Fibroblast of lung (primary cell): ENCODE results near the gene SIVA1. TPM values are rescaled to one million over a fixed set of nuclear protein-coding genes. Genes with fewer than 3 reads are reported as not detected.

Experiments used
- DNase-seq, 2 donors: peaks; one replicate each; pipeline versions ENCODE4 v3.0.0 to v3.0.0-alpha.2; 2010; ENCODE audit warnings: low read depth in 2 of 2
- H2AFZ ChIP-seq: 2 replicates; pipeline ENCODE4 v1.5.1; 2012; ENCODE audit warnings: low read length, control low read depth, inconsistent platforms
- H3K27ac ChIP-seq: 2 replicates; pipeline ENCODE4 v1.5.1; 2011; ENCODE audit warnings: low read length, control low read depth; ENCODE audit not compliant: insufficient read depth
- H3K27me3 ChIP-seq: 2 replicates; pipeline ENCODE4 v1.5.1; 2011; ENCODE audit warnings: mild to moderate bottlenecking, low read length; ENCODE audit not compliant: control insufficient read depth, insufficient read depth
- H3K36me3 ChIP-seq: 2 replicates; pipeline ENCODE4 v1.5.1; 2011; ENCODE audit warnings: low read length; ENCODE audit not compliant: control insufficient read depth, insufficient read depth
- H3K4me1 ChIP-seq: 2 replicates; pipeline ENCODE4 v1.5.1; 2011; ENCODE audit warnings: low read length; ENCODE audit not compliant: control insufficient read depth, insufficient read depth; ENCODE audit errors: extremely low read depth
- H3K4me2 ChIP-seq: 2 replicates; pipeline ENCODE4 v1.5.1; 2011; ENCODE audit warnings: low read length, control low read depth; ENCODE audit not compliant: insufficient read depth; ENCODE audit errors: extremely low read depth
- H3K4me3 ChIP-seq, 4 experiments: fragments of 200-600 bp in 1 of 4; sonication (generic) in 1 of 4; replicated peaks in 1 of 4; 2 replicates each; pipeline ENCODE4 v1.5.1; 2011 to 2016; ENCODE audit warnings: low read length in 4 of 4, low read depth in 3 of 4, mild to moderate bottlenecking in 3 of 4, control low read depth in 2 of 4, inconsistent platforms in 1 of 4, mixed read lengths in 1 of 4; ENCODE audit not compliant: insufficient read depth in 1 of 4; ENCODE audit errors: control extremely low read depth in 1 of 4
- H3K79me2 ChIP-seq: 2 replicates; pipeline ENCODE4 v1.5.1; 2012; ENCODE audit warnings: mild to moderate bottlenecking, low read length, inconsistent platforms; ENCODE audit not compliant: control insufficient read depth, insufficient read depth
- H3K9ac ChIP-seq: 2 replicates; pipeline ENCODE4 v1.5.1; 2011; ENCODE audit warnings: mild to moderate bottlenecking, low read length, control low read depth; ENCODE audit not compliant: insufficient read depth
- H3K9me3 ChIP-seq: 2 replicates; pipeline ENCODE4 v1.5.1; 2012; ENCODE audit warnings: low read depth, low read length; ENCODE audit not compliant: control insufficient read depth, insufficient read depth
- H4K20me1 ChIP-seq: 2 replicates; pipeline ENCODE4 v1.5.1; 2011; ENCODE audit warnings: low read length; ENCODE audit not compliant: control insufficient read depth, insufficient read depth; ENCODE audit errors: extremely low read depth
- EZH2 ChIP-seq: IDR thresholded peaks from 2 replicates; pipeline ENCODE4 v1.5.1; 2012; ENCODE audit warnings: low read length, control low read depth, mild to moderate bottlenecking; ENCODE audit errors: missing control alignments
- polyA plus RNA-seq, 2 donors: library from polyadenylated mRNA; depleted of rRNA in 1 of 2; stranded (reverse) in 1 of 2; unstranded in 1 of 2; fragments of >200 nt; gene quantifications; 2 replicates each; pipeline ENCODE4 v1.2.1, GENCODE V29; 2011 to 2012; ENCODE audit warnings: missing spikeins in 1 of 2
- total RNA-seq: library from RNA; depleted of rRNA; stranded (reverse); fragments of >200 nt; gene quantifications from 2 replicates; pipeline ENCODE4 v1.2.1, GENCODE V29; 2014
- TF ChIP-seq, protein P1 (sequence below), 2 donors: IDR thresholded peaks in 1 of 2; conservative IDR thresholded peaks in 1 of 2; 1 replicate in 1 of 2; 2 replicates in 1 of 2; pipeline ENCODE4 v1.5.1; 2011 to 2012; ENCODE audit warnings: low read length in 2 of 2, control low read depth in 1 of 2, inconsistent platforms in 1 of 2, low read depth in 1 of 2, mild to moderate bottlenecking in 1 of 2

Gene SIVA1
- total and polyA plus RNA-seq, 2 donors (not counting 1 experiment from before 2014, with no cell fraction given) = 26.1 to 65.1 TPM

DNA sequence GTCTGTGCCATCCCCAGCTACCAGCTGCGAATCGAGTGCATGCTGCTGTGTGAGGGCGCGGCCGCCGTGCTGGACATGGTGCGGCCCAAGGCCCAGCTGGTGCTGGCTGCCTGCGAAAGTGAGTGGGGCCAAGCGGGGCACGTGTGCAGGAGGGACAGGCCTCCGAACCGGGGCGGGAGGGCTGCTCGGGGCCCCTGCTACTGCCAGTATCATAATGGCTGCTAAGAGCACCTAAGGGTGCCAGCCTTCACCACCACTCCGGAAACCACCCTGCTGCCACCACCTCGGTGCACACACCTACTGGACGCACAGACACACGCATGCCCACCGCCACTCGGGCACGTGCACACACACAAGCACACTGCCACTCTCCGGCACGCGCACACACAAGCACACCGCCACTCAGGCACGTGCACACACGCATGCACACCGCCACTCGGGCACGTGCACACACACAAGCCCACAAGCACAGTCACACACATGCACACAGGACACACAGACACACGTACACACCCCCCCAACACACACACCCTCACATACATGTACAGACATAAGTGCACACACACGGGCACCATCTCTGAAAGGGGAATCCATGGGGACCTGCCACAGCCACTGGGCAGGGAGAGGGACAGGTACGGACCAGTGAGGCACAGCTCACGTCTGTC is 42.7 kb upstream of the SIVA1 start:
- H3K9me3 ChIP-seq = no peaks in the 10 kb centered on the region
- no peaks in the 10 kb centered on the region for H3K79me2 ChIP-seq
- H3K4me1 ChIP-seq = peaks cover 4% of the 10 kb centered on the region
- H3K27ac ChIP-seq = no peak overlapping the region
- H3K4me3 ChIP-seq = no peak overlapping the region
- no peak overlapping the region for H3K9ac ChIP-seq
- H4K20me1 ChIP-seq = no peaks in the 10 kb centered on the region
- H3K4me2 ChIP-seq = no peak overlapping the region
- TF ChIP-seq, protein P1, sequence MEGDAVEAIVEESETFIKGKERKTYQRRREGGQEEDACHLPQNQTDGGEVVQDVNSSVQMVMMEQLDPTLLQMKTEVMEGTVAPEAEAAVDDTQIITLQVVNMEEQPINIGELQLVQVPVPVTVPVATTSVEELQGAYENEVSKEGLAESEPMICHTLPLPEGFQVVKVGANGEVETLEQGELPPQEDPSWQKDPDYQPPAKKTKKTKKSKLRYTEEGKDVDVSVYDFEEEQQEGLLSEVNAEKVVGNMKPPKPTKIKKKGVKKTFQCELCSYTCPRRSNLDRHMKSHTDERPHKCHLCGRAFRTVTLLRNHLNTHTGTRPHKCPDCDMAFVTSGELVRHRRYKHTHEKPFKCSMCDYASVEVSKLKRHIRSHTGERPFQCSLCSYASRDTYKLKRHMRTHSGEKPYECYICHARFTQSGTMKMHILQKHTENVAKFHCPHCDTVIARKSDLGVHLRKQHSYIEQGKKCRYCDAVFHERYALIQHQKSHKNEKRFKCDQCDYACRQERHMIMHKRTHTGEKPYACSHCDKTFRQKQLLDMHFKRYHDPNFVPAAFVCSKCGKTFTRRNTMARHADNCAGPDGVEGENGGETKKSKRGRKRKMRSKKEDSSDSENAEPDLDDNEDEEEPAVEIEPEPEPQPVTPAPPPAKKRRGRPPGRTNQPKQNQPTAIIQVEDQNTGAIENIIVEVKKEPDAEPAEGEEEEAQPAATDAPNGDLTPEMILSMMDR (conservative IDR thresholded peaks at IDR 0.05 in 1 of 2, IDR thresholded peaks at IDR 0.05 in 1 of 2; ENCODE audit: low read depth in 1 of 2, low read length in 2 of 2) = no peak
- no peak for TF ChIP-seq EZH2
- H2AFZ ChIP-seq = no peak overlapping the region
- no peaks in the 10 kb centered on the region for H3K27me3 ChIP-seq
- peaks cover 59% of the 10 kb centered on the region for H3K36me3 ChIP-seq
- DNase-seq = no peak

DNA sequence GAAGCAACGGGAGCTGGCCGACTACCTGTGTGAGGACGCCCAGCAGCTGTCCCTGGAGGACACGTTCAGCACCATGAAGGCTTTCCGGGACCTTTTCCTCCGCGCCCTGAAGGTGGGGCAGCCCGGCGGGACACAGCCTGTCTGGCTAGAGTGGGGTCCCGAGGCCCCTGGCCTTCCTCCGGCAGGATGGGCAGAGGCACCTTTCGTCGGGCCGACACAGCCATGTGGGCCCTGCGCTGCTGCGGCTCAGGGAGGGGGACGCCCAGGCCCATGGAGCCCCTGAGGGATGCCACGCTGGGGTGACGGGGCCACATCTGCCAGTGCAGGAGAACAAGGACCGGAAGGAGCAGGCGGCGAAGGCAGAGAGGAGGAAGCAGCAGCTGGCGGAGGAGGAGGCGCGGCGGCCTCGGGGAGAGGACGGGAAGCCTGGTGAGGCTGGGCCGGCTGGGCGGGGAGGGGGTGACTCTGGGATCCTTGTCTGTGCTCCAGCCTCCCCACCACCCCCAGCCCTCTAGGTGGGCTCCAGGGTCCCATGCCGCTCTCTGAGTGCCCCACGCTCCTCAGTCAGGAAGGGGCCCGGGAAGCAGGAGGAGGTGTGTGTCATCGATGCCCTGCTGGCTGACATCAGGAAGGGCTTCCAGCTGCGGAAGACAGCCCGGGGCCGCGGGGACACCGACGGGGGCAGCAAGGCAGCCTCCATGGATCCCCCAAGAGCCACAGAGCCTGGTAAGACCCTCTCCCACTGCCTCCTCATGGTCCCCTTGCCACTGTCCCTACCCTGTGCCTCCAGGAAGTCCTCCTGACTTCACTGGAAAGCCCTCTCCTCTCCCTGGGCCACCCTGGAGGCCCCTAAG is 39.8 kb upstream of the SIVA1 start:
- Histone ChIP-seq H3K27me3 (no peaks in the 10 kb centered on the region), H3K9ac (no peak overlapping the region), H2AFZ (no peak overlapping the region), H3K4me3 (no peak overlapping the region), H3K36me3 (peaks cover 59% of the 10 kb centered on the region), H3K4me1 (peaks cover 4% of the 10 kb centered on the region), H3K79me2 (no peaks in the 10 kb centered on the region), H3K27ac (no peak overlapping the region), H3K9me3 (no peaks in the 10 kb centered on the region), H4K20me1 (no peaks in the 10 kb centered on the region), H3K4me2 (no peak overlapping the region)
- no peak for TF ChIP-seq EZH2
- TF ChIP-seq, protein P1 (conservative IDR thresholded peaks at IDR 0.05 in 1 of 2, IDR thresholded peaks at IDR 0.05 in 1 of 2; ENCODE audit: low read depth in 1 of 2, low read length in 2 of 2) = no peak
- no peak for DNase-seq

DNA sequence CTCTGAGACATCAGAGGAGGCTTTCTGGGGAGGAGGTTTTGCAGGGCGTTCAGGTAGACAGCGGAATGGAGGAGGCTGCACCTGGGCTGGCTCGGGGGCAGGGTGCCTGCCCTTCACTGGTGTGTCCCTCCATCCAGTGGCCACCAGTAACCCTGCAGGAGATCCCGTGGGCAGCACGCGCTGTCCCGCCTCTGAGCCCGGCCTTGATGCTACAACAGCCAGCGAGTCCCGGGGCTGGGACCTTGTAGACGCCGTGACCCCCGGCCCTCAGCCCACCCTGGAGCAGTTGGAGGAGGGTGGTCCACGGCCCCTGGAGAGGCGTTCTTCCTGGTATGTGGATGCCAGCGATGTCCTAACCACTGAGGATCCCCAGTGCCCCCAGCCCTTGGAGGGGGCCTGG is 38.9 kb upstream of the SIVA1 start:
- Histone ChIP-seq H2AFZ (no peak overlapping the region), H3K9ac (no peak overlapping the region), H3K9me3 (no peaks in the 10 kb centered on the region), H3K4me1 (peaks cover under 1% of the 10 kb centered on the region), H4K20me1 (no peaks in the 10 kb centered on the region), H3K36me3 (peaks cover 62% of the 10 kb centered on the region), H3K27me3 (no peaks in the 10 kb centered on the region), H3K4me3 (no peak overlapping the region), H3K27ac (no peak overlapping the region), H3K79me2 (no peaks in the 10 kb centered on the region), H3K4me2 (no peak overlapping the region)
- DNase-seq = no peak
- TF ChIP-seq, protein P1 (conservative IDR thresholded peaks at IDR 0.05 in 1 of 2, IDR thresholded peaks at IDR 0.05 in 1 of 2; ENCODE audit: low read depth in 1 of 2, low read length in 2 of 2) = no peak
- TF ChIP-seq EZH2 = no peak
